UCSD-AML1 (cell line): ENCODE measurements around the gene HIP1R.
"Not testable (repeated sequence)": the region's sequence is repeated elsewhere in the genome, so short reads cannot be mapped to it uniquely, and the experiment has no call there.

Source experiments
- DNase-seq: peaks from one replicate; lab custom pipeline; 2025; ENCODE audit not compliant: unreplicated experiment; lab: John Stamatoyannopoulos, UW

HIP1R gene

GRCh38 chr12:122834921-122835749 lies at the start of gene HIP1R:
HIP1R (plus strand) TSS chr12:122835457; CDS start chr12:122835551, 94 bp downstream.
- DNase-seq = peak; percentile 32

- no peak for DNase-seq
These were observed 49.8 kb upstream of the HIP1R start for GRCh38 chr12:122785503-122785902.

GRCh38 chr12:122788387-122788786 lies 46.9 kb upstream of the HIP1R start:
- no peak for DNase-seq

GRCh38 chr12:122789637-122790036 lies 45.6 kb upstream of the HIP1R start:
- no peak for DNase-seq

GRCh38 chr12:122790393-122791075 lies 44.7 kb upstream of the HIP1R start:
- DNase-seq = no peak

GRCh38 chr12:122793685-122794106 lies 41.6 kb upstream of the HIP1R start:
- DNase-seq = no peak

GRCh38 chr12:122795807-122796206 lies 39.5 kb upstream of the HIP1R start:
- no peak for DNase-seq

- no peak for DNase-seq
These were observed 35.5 kb upstream of the HIP1R start for GRCh38 chr12:122799641-122800243.

- no peak for DNase-seq
These were observed 31.3 kb upstream of the HIP1R start for GRCh38 chr12:122803937-122804336.

GRCh38 chr12:122804957-122805356 lies 30.3 kb upstream of the HIP1R start:
- DNase-seq = not testable (repeated sequence)

GRCh38 chr12:122807651-122808050 lies 27.6 kb upstream of the HIP1R start:
- no peak for DNase-seq

- DNase-seq = no peak
These were observed 23.5 kb upstream of the HIP1R start for GRCh38 chr12:122811777-122812176.

- no peak for DNase-seq
These were observed 21.9 kb upstream of the HIP1R start for GRCh38 chr12:122813310-122813713.

- DNase-seq = no peak
These were observed 16.0 kb upstream of the HIP1R start for GRCh38 chr12:122819209-122819785.

GRCh38 chr12:122820138-122820537 lies 15.1 kb upstream of the HIP1R start:
- DNase-seq = no peak

- DNase-seq = no peak
These were observed 14.4 kb upstream of the HIP1R start for GRCh38 chr12:122820838-122821271.

- DNase-seq = no peak
These were observed 11.8 kb upstream of the HIP1R start for GRCh38 chr12:122823429-122823828.

- DNase-seq = no peak
These were observed 9.2 kb upstream of the HIP1R start for GRCh38 chr12:122825773-122826724.

- no peak for DNase-seq
These were observed 8.0 kb upstream of the HIP1R start for GRCh38 chr12:122827258-122827657.

GRCh38 chr12:122830517-122831214 lies 4.6 kb upstream of the HIP1R start:
- DNase-seq = no peak
